ENCODE measurements around the gene OPN1SW. TPM values are rescaled to one million over a fixed set of nuclear protein-coding genes. Genes with fewer than 3 reads are reported as not detected.

The OPN1SW gene
- total RNA-seq, 4 donors from 2014 or later: not detected

DNA sequence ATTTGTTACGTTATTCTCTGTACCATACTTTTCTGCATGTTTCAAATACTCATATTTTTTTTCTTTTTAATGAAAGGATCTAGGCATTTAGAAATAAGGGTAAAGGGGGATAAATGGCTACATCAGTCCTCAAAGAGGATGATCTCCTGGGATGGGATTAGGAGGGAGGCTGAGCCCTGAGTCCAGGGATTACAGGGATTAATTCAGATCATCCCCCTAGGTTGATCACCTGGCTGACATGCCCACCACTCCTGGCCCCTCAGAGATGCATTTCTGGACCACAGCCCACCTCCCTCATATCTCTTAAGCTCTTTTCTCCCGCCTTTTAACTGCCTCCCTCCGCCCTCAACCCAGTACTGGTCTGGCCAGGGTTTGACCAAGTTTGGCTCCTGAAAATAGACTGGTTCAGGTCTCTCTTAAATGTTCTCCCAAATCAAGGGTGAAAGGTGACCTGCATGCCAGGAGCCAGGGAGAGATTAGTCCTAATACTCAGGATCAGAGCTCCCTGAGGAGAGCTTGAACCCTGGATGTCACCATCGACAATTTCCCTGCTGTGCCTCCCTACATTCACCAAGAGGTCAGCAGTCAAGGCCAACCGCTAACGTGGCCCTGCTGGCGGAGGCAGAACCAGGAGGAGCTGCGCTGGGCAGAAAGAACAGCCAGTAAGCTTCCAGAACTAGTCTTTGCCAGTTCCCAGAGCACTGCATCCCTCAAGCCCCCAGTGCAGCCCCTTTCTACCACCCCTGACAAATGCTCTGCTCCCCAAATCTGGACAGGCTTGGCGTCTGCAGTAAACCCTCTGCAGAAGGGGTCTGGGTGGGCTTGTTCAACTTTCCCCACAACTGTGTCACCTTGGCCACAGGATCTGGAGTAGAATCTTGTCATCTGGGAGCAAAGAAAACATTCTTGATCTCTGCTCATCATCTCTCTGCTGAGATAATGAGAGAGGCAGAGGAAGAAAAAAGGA lies 13.1 kb upstream of the OPN1SW start:
- no peak overlapping the region for H3K27ac ChIP-seq

DNA sequence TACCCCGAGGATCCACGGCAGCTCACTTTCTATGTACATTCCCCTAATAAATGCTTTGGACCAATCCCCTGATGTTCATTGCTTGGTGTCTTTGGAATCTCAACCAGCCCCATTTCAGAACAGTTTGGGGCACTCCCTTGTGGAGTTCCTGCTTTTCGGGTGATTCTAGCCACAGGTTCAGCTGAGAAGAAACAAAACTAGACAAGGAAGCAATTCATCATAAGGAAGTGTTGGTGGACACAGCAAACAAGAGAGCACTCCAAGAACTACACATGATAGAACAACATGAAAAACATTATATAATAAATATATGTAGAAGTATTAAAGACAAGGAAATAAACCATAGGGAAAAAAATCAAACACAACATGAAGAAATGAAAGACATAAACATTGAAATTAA lies 10.1 kb upstream of the OPN1SW start:
- DNase-seq: no peak
- Histone ChIP-seq H3K36me3 (no peaks in the 10 kb centered on the region), H3K4me1 (peaks cover 0 to 5% (median 0%) of the 10 kb centered on the region in 4 donors), H3K27ac (no peak overlapping the region), H3K9me3 (no peaks in the 10 kb centered on the region), H3K4me3 (no peak overlapping the region), H3K27me3 (no peaks in the 10 kb centered on the region)
- no peak for TF ChIP-seq POLR2A (IDR thresholded peaks at IDR 0.05)
- TF ChIP-seq CTCF (IDR thresholded peaks at IDR 0.05): no peak

More for the DNA sequence above, 13.1 kb upstream of the OPN1SW start:
- Histone ChIP-seq H3K4me1 (peaks cover 0 to 22% (median 6%) of the 10 kb centered on the region in 4 donors), H3K4me3 (no peak overlapping the region), H3K9me3 (no peaks in the 10 kb centered on the region), H3K27me3 (no peaks in the 10 kb centered on the region), H3K36me3 (no peaks in the 10 kb centered on the region)
- TF ChIP-seq POLR2A (IDR thresholded peaks at IDR 0.05) (no peak), CTCF (IDR thresholded peaks at IDR 0.05) (no peak)
- no peak for DNase-seq

DNA sequence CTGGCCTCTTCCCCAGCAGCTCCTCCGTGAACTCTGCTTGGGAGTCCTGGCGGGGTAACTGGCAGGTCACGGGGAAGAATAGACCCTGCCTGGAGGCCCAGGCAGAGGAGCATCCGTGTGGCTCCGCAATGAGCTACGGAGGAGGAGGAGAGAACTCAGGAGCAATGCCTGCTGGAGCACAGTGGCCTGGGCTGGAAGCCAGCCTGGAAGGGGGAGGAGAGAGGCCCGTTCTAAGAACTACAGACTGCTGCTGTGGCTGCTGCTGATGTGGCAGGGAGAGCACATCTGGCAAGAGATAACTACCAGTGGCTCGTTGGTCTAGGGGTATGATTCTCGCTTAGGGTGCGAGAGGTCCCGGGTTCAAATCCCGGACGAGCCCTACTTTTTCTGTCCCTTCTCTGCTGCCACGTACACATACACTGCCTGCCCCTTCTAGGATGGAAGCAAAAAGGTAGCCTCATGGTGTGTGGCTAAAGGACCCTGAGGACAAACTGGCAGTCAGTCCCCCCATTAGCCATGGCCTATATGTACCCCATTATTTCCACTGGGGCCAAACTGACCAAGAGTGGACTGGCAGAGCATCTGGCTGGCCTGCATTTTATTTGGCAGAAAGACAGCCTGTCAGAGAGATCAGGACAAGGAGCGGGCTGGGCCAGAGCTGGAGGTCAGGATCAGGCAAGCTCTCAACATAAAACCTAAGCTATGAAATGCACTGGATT lies 7.7 kb upstream of the OPN1SW start:
- H3K36me3 ChIP-seq: no peaks in the 10 kb centered on the region
- H3K27ac ChIP-seq: peak overlapping the region in 1 of 4 donors; percentile 45
- H3K27me3 ChIP-seq: no peaks in the 10 kb centered on the region
- DNase-seq: peak in 1 of 3 donors; percentile 52
- no peak for TF ChIP-seq POLR2A (IDR thresholded peaks at IDR 0.05)
- TF ChIP-seq CTCF (IDR thresholded peaks at IDR 0.05): no peak
- H3K4me1 ChIP-seq: no peaks in the 10 kb centered on the region
- no peak overlapping the region for H3K4me3 ChIP-seq
- H3K9me3 ChIP-seq: no peaks in the 10 kb centered on the region

DNA sequence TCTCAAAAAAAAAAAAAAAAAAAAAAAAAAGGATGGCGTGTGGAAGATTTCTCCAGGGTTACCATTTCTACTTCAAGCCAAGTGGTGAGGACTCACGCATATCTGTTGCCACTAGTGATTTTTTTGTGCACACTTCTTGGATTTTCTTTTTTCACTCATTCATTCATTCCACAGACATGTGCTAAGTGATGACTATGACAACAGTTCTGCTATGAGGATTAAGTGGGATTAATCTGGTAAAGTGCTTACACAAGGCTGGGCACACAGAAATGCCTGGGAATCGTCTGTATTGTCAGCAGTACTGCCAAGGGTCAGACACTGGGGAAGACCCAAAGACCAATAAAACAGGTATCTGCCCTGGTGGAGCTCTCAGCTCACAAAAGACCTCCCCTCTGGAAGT lies 6.3 kb upstream of the OPN1SW start:
- H3K36me3 ChIP-seq: no peaks in the 10 kb centered on the region
- no peaks in the 10 kb centered on the region for H3K27me3 ChIP-seq
- no peak overlapping the region for H3K4me3 ChIP-seq
- no peak for DNase-seq
- H3K27ac ChIP-seq: peak overlapping the region in 1 of 4 donors; percentile 45
- H3K9me3 ChIP-seq: no peaks in the 10 kb centered on the region
- TF ChIP-seq POLR2A (IDR thresholded peaks at IDR 0.05) (no peak), CTCF (IDR thresholded peaks at IDR 0.05) (no peak)
- H3K4me1 ChIP-seq: no peaks in the 10 kb centered on the region

- DNase-seq: no peak
- H3K4me1 ChIP-seq: no peaks in the 10 kb centered on the region
- no peaks in the 10 kb centered on the region for H3K36me3 ChIP-seq
- H3K27ac ChIP-seq: peak overlapping the region in 1 of 4 donors; percentile 45
- no peak overlapping the region for H3K4me3 ChIP-seq
- no peaks in the 10 kb centered on the region for H3K27me3 ChIP-seq
- H3K9me3 ChIP-seq: no peaks in the 10 kb centered on the region
- TF ChIP-seq CTCF (IDR thresholded peaks at IDR 0.05) (no peak), POLR2A (IDR thresholded peaks at IDR 0.05) (no peak)
Measured at GRCh38 chr7:128781126-128781525, 5.5 kb upstream of the OPN1SW start.

Measured in Peyer's patch (tissue), 4 donors.